Mesendoderm (in vitro differentiated cells): ENCODE measurements around the gene NPLOC4.

ENCODE experiments used
- DNase-seq: peaks from one replicate; pipeline ENCODE4 v3.0.0; 2013
- H2AK5ac ChIP-seq: 2 replicates; pipeline ENCODE4 v1.6.1; 2013; ENCODE audit warnings: low read length, inconsistent platforms
- H2BK120ac ChIP-seq: 2 replicates; pipeline ENCODE4 v1.6.1; 2013; ENCODE audit warnings: low read depth, mild to moderate bottlenecking, low read length, moderate library complexity, mixed read lengths
- H2BK15ac ChIP-seq: replicated peaks from 2 replicates; pipeline ENCODE4 v1.6.1; 2013; ENCODE audit warnings: low read depth, mild to moderate bottlenecking, moderate library complexity
- H2BK5ac ChIP-seq: 2 replicates; pipeline ENCODE4 v1.6.1; 2013; ENCODE audit warnings: low read length, inconsistent platforms
- H3K18ac ChIP-seq: 2 replicates; pipeline ENCODE4 v1.6.1; 2013; ENCODE audit warnings: mild to moderate bottlenecking, low read length, mixed read lengths
- H3K23ac ChIP-seq: one replicate; pipeline ENCODE4 v1.6.1; 2013; ENCODE audit warnings: low read length
- H3K27ac ChIP-seq: 2 replicates; pipeline ENCODE4 v1.5.1; 2013; ENCODE audit warnings: low read depth, mild to moderate bottlenecking, inconsistent platforms, low read length, moderate library complexity
- H3K27me3 ChIP-seq: 2 replicates; pipeline ENCODE4 v1.6.1; 2013; ENCODE audit warnings: low read length, control low read depth, mild to moderate bottlenecking, inconsistent platforms; ENCODE audit not compliant: insufficient read depth, poor library complexity
- H3K36me3 ChIP-seq: 2 replicates; pipeline ENCODE4 v1.6.1; 2013; ENCODE audit warnings: low read length, inconsistent platforms; ENCODE audit not compliant: control insufficient read depth, insufficient read depth
- H3K4ac ChIP-seq: one replicate; pipeline ENCODE4 v1.6.1; 2013; ENCODE audit warnings: low read depth, mild to moderate bottlenecking, low read length, moderate library complexity
- H3K4me1 ChIP-seq: 2 replicates; pipeline ENCODE4 v1.6.1; 2013; ENCODE audit warnings: low read depth, low read length, inconsistent platforms; ENCODE audit not compliant: control insufficient read depth
- H3K4me2 ChIP-seq: 2 replicates; pipeline ENCODE4 v1.6.1; 2013; ENCODE audit warnings: low read length
- H3K4me3 ChIP-seq: 2 replicates; pipeline ENCODE4 v1.5.1; 2013; ENCODE audit warnings: mild to moderate bottlenecking, low read length
- H3K56ac ChIP-seq: one replicate; pipeline ENCODE4 v1.6.1; 2013; ENCODE audit warnings: low read length
- H3K79me1 ChIP-seq: 2 replicates; pipeline ENCODE4 v1.6.1; 2013; ENCODE audit warnings: low read length, inconsistent platforms
- H3K79me2 ChIP-seq: 2 replicates; pipeline ENCODE4 v1.6.1; 2013; ENCODE audit warnings: mild to moderate bottlenecking, low read length; ENCODE audit not compliant: control insufficient read depth, insufficient read depth
- H3K9ac ChIP-seq: 2 replicates; pipeline ENCODE4 v1.6.1; 2013; ENCODE audit warnings: low read length, inconsistent platforms
- H4K5ac ChIP-seq: one replicate; pipeline ENCODE4 v1.6.1; 2013; ENCODE audit warnings: low read length
- H4K8ac ChIP-seq: one replicate; pipeline ENCODE4 v1.6.1; 2013; ENCODE audit warnings: low read depth, mild to moderate bottlenecking, control low read depth, low read length, moderate library complexity
- WGBS: extraction: QIAGEN DNeasy Blood & Tissue Kit; methylation state at CpG from one replicate; pipeline ENCODE4 v1.1.7; 2013; ENCODE audit warnings: low lambda C conversion rate, missing lambda C conversion rate; ENCODE audit not compliant: insufficient coverage; ENCODE audit errors: extremely low coverage; 5-methylcytosine and 5-hydroxymethylcytosine counted together

Gene NPLOC4

DNA sequence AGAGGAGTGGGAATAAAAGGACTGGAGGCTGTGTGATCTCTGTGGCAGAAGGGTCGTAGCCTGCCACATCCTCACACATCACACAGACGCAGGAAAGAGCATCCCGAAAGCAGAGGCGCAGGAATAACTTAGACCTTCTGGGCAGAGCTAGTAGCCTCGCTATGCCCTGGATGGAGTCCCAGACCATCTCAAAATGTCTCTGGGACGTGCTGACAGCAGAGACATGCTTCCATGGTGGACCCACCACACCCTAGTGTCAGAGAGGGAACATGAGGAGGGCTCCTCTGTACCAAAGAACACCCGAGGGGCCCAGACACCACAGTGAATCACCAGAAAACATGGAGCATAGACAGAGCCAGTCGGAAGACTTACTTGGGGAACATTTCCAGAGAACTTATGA is 55.2 kb downstream of the NPLOC4 start:
- no peak overlapping the region for H4K8ac ChIP-seq
- H3K4me1 ChIP-seq, result no peaks in the 10 kb centered on the region
- no peak for DNase-seq
- no peak overlapping the region for H3K18ac ChIP-seq
- no peak overlapping the region for H3K4me3 ChIP-seq
- no peak overlapping the region for H4K5ac ChIP-seq
- H3K36me3 ChIP-seq, result peaks cover 18% of the 10 kb centered on the region
- no peak overlapping the region for H2BK5ac ChIP-seq
- H3K27ac ChIP-seq, result no peak overlapping the region
- no peak overlapping the region for H3K4me2 ChIP-seq
- H3K79me2 ChIP-seq, result no peaks in the 10 kb centered on the region
- no peaks in the 10 kb centered on the region for H3K27me3 ChIP-seq
- no peak overlapping the region for H3K9ac ChIP-seq
- peaks cover 6% of the 10 kb centered on the region for H3K79me1 ChIP-seq
- H3K4ac ChIP-seq, result no peak overlapping the region
- no peak overlapping the region for H2AK5ac ChIP-seq
- no peak overlapping the region for H2BK15ac ChIP-seq
- H3K56ac ChIP-seq, result no peak overlapping the region
- WGBS, result no CpG with 5 or more reads among the region's 8 CpGs
- H2BK120ac ChIP-seq, result no peak overlapping the region
- no peak overlapping the region for H3K23ac ChIP-seq

DNA sequence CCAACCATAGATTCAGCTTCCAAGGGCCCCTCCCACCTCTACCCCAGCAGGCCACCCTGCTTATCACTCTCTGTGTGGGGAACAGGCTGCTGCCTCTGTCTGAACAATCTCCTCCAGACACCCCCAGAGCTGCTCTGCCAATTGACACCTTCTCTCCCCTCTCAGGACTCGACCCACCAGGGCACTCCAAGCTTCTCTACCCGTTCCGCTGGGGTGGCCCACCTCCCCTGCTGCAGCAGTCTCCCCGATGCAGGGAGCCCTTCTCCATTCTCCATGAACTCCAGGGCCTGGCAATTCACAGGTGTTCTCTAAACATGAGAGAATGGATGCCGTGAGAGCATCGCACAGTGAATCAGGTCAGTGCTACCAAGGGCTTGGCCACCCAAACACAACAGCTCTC is 56.4 kb downstream of the NPLOC4 start:
- no peaks in the 10 kb centered on the region for H3K4me1 ChIP-seq
- DNase-seq, result no peak

DNA sequence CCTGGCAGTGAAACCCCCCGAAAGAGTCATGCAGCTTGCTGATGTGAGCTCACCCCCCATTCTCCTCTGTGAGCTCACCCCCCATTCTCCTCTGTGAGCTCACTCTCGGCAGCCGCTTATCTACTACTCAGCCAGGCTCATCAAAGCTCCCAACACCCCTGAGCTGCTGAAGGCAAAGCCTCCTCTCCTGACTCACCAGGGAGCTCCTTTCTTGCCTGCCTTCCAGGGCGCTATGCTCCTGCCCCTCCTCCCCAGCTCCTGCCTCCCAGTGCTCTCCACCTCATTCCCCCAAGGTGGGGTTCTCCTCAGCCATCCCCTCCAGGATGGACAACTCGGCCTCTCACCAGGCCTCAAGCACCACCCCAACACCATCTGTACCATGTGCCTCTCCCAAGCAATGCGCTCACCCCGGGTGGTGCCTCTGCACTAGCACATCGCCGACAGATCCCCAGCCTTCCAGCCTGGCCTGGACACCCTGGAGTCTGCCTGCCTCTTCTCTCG is 57.0 kb downstream of the NPLOC4 start:
- no peak overlapping the region for H4K5ac ChIP-seq
- peaks cover 6% of the 10 kb centered on the region for H3K79me1 ChIP-seq
- no peak overlapping the region for H3K9ac ChIP-seq
- H3K27me3 ChIP-seq, result no peaks in the 10 kb centered on the region
- no peak overlapping the region for H2BK5ac ChIP-seq
- H2BK15ac ChIP-seq, result no peak overlapping the region
- no peak for DNase-seq
- H3K36me3 ChIP-seq, result peaks cover 18% of the 10 kb centered on the region
- H3K18ac ChIP-seq, result no peak overlapping the region
- no peak overlapping the region for H3K4me2 ChIP-seq
- no peak overlapping the region for H4K8ac ChIP-seq
- WGBS, result no CpG with 5 or more reads among the region's 10 CpGs
- no peak overlapping the region for H2BK120ac ChIP-seq
- no peak overlapping the region for H3K4ac ChIP-seq
- no peak overlapping the region for H3K27ac ChIP-seq
- no peak overlapping the region for H2AK5ac ChIP-seq
- H3K4me3 ChIP-seq, result no peak overlapping the region
- no peak overlapping the region for H3K56ac ChIP-seq
- H3K4me1 ChIP-seq, result no peaks in the 10 kb centered on the region
- H3K79me2 ChIP-seq, result no peaks in the 10 kb centered on the region
- H3K23ac ChIP-seq, result no peak overlapping the region

More for the DNA sequence above, 56.4 kb downstream of the NPLOC4 start:
- no peak overlapping the region for H3K4me2 ChIP-seq
- WGBS, result no CpG with 5 or more reads among the region's 6 CpGs
- no peak overlapping the region for H2BK15ac ChIP-seq
- no peak overlapping the region for H4K8ac ChIP-seq
- H3K18ac ChIP-seq, result no peak overlapping the region
- no peak overlapping the region for H3K4me3 ChIP-seq
- no peak overlapping the region for H3K23ac ChIP-seq
- no peak overlapping the region for H2BK5ac ChIP-seq
- peaks cover 19% of the 10 kb centered on the region for H3K36me3 ChIP-seq
- no peak overlapping the region for H3K56ac ChIP-seq
- H3K79me1 ChIP-seq, result peaks cover 6% of the 10 kb centered on the region
- H4K5ac ChIP-seq, result no peak overlapping the region
- H3K9ac ChIP-seq, result no peak overlapping the region
- no peaks in the 10 kb centered on the region for H3K79me2 ChIP-seq
- H2AK5ac ChIP-seq, result no peak overlapping the region
- no peak overlapping the region for H3K27ac ChIP-seq
- no peaks in the 10 kb centered on the region for H3K27me3 ChIP-seq
- H3K4ac ChIP-seq, result no peak overlapping the region
- no peak overlapping the region for H2BK120ac ChIP-seq

DNA sequence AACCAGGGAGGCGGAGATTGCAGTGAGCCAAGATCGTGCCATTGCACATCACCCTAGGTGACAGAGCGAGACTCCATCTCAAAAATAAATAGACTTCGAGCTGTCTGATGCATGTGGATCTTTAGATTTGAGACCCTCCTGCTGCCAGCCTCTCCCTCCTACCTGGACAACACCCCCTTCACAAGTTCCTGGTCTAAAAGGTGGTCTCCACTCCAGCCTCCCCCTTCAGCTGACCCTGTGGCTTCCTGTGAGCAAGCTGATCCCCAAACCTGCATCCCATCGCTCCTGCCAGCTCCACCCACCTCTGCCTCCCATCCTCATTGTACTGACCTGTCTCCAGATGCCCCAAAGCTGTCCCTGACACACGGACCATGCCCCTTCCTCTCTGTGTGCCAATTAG is 57.6 kb downstream of the NPLOC4 start:
- Histone ChIP-seq H3K4me1 (no peaks in the 10 kb centered on the region), H2BK5ac (no peak overlapping the region), H3K18ac (no peak overlapping the region), H4K8ac (no peak overlapping the region), H2AK5ac (no peak overlapping the region), H3K23ac (no peak overlapping the region), H3K9ac (no peak overlapping the region), H3K79me2 (no peaks in the 10 kb centered on the region), H3K56ac (no peak overlapping the region), H3K27ac (no peak overlapping the region), H4K5ac (no peak overlapping the region), H2BK120ac (no peak overlapping the region), H2BK15ac (no peak overlapping the region), H3K36me3 (peaks cover 16% of the 10 kb centered on the region), H3K27me3 (no peaks in the 10 kb centered on the region), H3K4ac (no peak overlapping the region), H3K4me3 (no peak overlapping the region), H3K4me2 (no peak overlapping the region), H3K79me1 (peaks cover 6% of the 10 kb centered on the region)
- WGBS, result no CpG with 5 or more reads among the region's 6 CpGs
- DNase-seq, result no peak

DNA sequence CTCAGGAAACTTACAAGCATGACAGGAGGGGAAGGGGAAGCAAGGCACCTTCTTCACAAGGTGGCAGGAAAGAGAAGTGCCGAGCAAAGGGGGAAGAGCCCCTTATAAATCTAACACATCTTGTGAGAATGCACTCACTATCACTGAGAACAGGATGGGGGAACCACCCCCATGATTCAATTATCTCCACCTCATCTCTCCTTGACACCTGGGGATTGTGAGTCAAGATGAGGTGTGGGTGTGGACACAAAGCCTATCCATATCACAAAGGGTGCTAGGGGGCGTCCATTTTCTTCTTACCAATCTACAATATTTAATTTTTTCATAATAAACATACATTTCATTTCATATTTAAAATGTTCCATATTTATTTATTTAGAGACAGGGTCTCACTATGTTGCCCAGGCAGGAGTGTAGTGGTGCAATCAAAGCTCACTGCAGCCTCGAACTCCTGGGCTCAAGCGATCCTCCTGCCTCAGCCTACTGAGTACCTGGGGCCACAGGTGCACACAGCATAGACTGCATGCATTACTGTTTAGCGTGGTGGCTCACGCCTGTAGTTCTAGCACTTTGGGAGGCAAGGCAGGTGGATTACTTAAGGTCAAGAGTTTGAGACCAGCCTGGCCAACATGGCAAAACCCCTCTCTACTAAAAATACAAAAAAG is 58.2 kb downstream of the NPLOC4 start:
- peaks cover 16% of the 10 kb centered on the region for H3K36me3 ChIP-seq

DNA sequence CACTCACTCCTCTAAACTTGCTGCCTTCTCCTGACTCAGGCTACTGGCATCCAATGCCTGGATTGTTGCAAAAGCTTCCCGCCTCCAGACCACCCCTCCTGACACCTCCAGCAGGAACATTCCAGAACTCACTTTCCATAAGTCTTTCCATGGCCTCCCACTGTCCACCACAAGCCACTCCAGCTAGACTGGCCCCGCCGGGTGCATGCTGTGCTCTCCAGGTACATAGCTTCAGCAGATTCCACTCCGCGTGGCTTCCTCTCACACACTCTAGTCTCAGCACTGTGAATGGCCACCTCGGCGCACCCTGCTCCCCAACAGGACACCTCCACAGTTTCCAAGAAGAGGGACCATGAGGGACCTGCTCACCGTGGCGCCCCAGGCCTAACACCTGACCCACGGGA is 58.9 kb downstream of the NPLOC4 start:
- H2BK5ac ChIP-seq, result no peak overlapping the region
- H4K8ac ChIP-seq, result no peak overlapping the region
- peak; percentile 64 for DNase-seq
- H3K79me2 ChIP-seq, result no peaks in the 10 kb centered on the region
- no peaks in the 10 kb centered on the region for H3K27me3 ChIP-seq
- peaks cover 4% of the 10 kb centered on the region for H3K79me1 ChIP-seq
- H3K4me2 ChIP-seq, result no peak overlapping the region
- no peak overlapping the region for H3K23ac ChIP-seq
- no peak overlapping the region for H3K4me3 ChIP-seq
- no CpG with 5 or more reads among the region's 10 CpGs for WGBS
- no peaks in the 10 kb centered on the region for H3K4me1 ChIP-seq
- no peak overlapping the region for H3K56ac ChIP-seq
- H2BK15ac ChIP-seq, result no peak overlapping the region
- no peak overlapping the region for H3K9ac ChIP-seq
- peaks cover 13% of the 10 kb centered on the region for H3K36me3 ChIP-seq
- no peak overlapping the region for H2AK5ac ChIP-seq
- no peak overlapping the region for H2BK120ac ChIP-seq
- no peak overlapping the region for H3K27ac ChIP-seq
- H3K18ac ChIP-seq, result no peak overlapping the region
- no peak overlapping the region for H3K4ac ChIP-seq
- H4K5ac ChIP-seq, result no peak overlapping the region

More for the DNA sequence above, 58.2 kb downstream of the NPLOC4 start:
- no peak overlapping the region for H3K9ac ChIP-seq
- no peak overlapping the region for H3K27ac ChIP-seq
- H2BK5ac ChIP-seq, result no peak overlapping the region
- H4K8ac ChIP-seq, result no peak overlapping the region
- no peak overlapping the region for H3K4me3 ChIP-seq
- no peaks in the 10 kb centered on the region for H3K27me3 ChIP-seq
- no CpG with 5 or more reads among the region's 6 CpGs for WGBS
- H3K4ac ChIP-seq, result no peak overlapping the region
- H3K79me2 ChIP-seq, result no peaks in the 10 kb centered on the region
- H3K79me1 ChIP-seq, result peaks cover 6% of the 10 kb centered on the region
- no peak overlapping the region for H2AK5ac ChIP-seq
- no peak overlapping the region for H3K4me2 ChIP-seq
- H3K4me1 ChIP-seq, result no peaks in the 10 kb centered on the region
- no peak overlapping the region for H2BK15ac ChIP-seq
- H3K18ac ChIP-seq, result no peak overlapping the region
- no peak overlapping the region for H3K23ac ChIP-seq
- no peak overlapping the region for H3K56ac ChIP-seq
- no peak overlapping the region for H4K5ac ChIP-seq
- no peak overlapping the region for H2BK120ac ChIP-seq
- no peak for DNase-seq
